ENCODE data around the gene ELOVL5. TPM values are rescaled to one million over a fixed set of nuclear protein-coding genes. Genes with fewer than 3 reads are reported as not detected.
"Not testable (repeated sequence)": the region's sequence is repeated elsewhere in the genome, so short reads cannot be mapped to it uniquely, and the experiment has no call there.

The ELOVL5 gene
- total and polyA plus RNA-seq, 2 donors (not counting 1 experiment from before 2014, with no cell fraction given): 128 to 144 TPM

DNA sequence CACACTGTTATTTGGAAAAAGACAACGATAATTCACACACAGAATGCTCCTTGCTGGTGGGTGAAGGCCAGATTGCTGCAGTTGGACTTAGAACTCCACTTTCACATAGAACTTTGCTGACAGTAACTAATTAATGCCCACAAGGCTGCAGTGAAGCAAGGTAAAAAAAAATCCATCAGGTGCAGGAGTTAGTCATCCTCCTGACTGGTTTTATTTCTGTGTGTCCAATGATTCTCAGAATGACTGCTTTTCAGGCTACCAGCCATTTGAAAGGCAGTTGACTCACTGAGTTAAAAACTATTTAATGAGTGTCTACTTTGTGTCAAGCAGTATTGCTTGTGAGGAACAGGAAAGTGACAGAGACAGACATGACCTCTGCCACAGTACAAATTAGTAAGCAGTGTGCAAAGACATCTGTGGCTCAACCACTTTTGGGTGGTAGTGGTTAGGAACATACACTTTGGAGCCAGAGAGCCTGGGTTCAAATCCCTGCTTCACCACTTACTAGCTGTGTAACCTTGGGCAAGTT lies 41.9 kb downstream of the ELOVL5 start:
- peak overlapping the region; percentile 12 to 86 for H3K27ac ChIP-seq (ENCODE audit: low read length in 2 of 2)
- H3K4me1 ChIP-seq (ENCODE audit: control insufficient read depth in 2 of 2, insufficient read depth in 2 of 2, low read length in 2 of 2): peaks cover 73 to 77% of the 10 kb centered on the region in 2 donors
- H3K27me3 ChIP-seq (replicated peaks in 1 of 4; ENCODE audit: control extremely low read depth in 1 of 4, control insufficient read depth in 3 of 4, insufficient read depth in 4 of 4, low read length in 3 of 4): no peaks in the 10 kb centered on the region
- H3K27ac Mint-ChIP-seq: peak overlapping the region; percentile 82
- DNase-seq (no peak), ATAC-seq (ENCODE audit: low read depth) (peak; percentile 10)
- peaks cover 81% of the 10 kb centered on the region for H3K4me1 Mint-ChIP-seq
- no peaks in the 10 kb centered on the region for H3K9me3 Mint-ChIP-seq (ENCODE audit: insufficient read depth)
- H3K36me3 ChIP-seq (replicated peaks in 1 of 2; ENCODE audit: control extremely low read depth in 1 of 2, control insufficient read depth in 1 of 2, extremely low read depth in 1 of 2, insufficient read depth in 2 of 2, low read length in 1 of 2): peaks cover 3 to 7% of the 10 kb centered on the region in 2 experiments
- H3K9ac ChIP-seq (ENCODE audit: low read length): no peak overlapping the region
- no CpG with 5 or more reads among the region's 1 CpG for whole genome bisulfite sequencing (ENCODE audit: insufficient coverage)
- ChIA-PET CTCF (interaction anchor here (0.8 to 1.7 kb wide), 2 partner anchors 13 to 41 kb away, joined by 3 to 5 read pairs; no protein-coding TSS in a partner anchor), POLR2A (interaction anchor here (0.5 kb wide), 1 partner anchor 142 kb away, joined by 4 read pairs; no protein-coding TSS in a partner anchor)
- peaks cover 87% of the 10 kb centered on the region for H3K79me2 ChIP-seq (ENCODE audit: control insufficient read depth, insufficient read depth, low read length)
- H3K4me3 Mint-ChIP-seq: peak overlapping the region; percentile 55
- no peaks in the 10 kb centered on the region for H3K27me3 Mint-ChIP-seq
- no peaks in the 10 kb centered on the region for H3K9me3 ChIP-seq (ENCODE audit: control extremely low read depth in 1 of 3, control insufficient read depth in 2 of 3, insufficient read depth in 1 of 3, low read length in 2 of 3)
- H4K20me1 ChIP-seq (ENCODE audit: control insufficient read depth, insufficient read depth, low read length, poor library complexity, severe bottlenecking): peaks cover 53% of the 10 kb centered on the region
- TF ChIP-seq EZH2 (IDR thresholded peaks at IDR 0.05; ENCODE audit: borderline replicate concordance, insufficient read depth, low read depth, low read length, poor library complexity, severe bottlenecking): no peak
- TF ChIP-seq, protein P1, sequence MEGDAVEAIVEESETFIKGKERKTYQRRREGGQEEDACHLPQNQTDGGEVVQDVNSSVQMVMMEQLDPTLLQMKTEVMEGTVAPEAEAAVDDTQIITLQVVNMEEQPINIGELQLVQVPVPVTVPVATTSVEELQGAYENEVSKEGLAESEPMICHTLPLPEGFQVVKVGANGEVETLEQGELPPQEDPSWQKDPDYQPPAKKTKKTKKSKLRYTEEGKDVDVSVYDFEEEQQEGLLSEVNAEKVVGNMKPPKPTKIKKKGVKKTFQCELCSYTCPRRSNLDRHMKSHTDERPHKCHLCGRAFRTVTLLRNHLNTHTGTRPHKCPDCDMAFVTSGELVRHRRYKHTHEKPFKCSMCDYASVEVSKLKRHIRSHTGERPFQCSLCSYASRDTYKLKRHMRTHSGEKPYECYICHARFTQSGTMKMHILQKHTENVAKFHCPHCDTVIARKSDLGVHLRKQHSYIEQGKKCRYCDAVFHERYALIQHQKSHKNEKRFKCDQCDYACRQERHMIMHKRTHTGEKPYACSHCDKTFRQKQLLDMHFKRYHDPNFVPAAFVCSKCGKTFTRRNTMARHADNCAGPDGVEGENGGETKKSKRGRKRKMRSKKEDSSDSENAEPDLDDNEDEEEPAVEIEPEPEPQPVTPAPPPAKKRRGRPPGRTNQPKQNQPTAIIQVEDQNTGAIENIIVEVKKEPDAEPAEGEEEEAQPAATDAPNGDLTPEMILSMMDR (IDR thresholded peaks at IDR 0.05): no peak
- peak overlapping the region; percentile 33 for H3K4me2 ChIP-seq (replicated peaks; ENCODE audit: low read depth, low read length, poor library complexity, severe bottlenecking)
- H2AFZ ChIP-seq (ENCODE audit: insufficient read depth, low read depth, low read length, poor library complexity, severe bottlenecking): no peak overlapping the region
- intact Hi-C loops (cut with micrococcal nuclease): loop anchor here (2.0 kb wide), 1 partner anchor 36 kb away; no protein-coding TSS in a partner anchor
- H3K4me3 ChIP-seq (ENCODE audit: control extremely low read depth in 1 of 5, extremely low read depth in 1 of 5, insufficient read depth in 1 of 5, low read depth in 2 of 5, low read length in 4 of 5): peak overlapping the region in 1 of 5 experiments; percentile 13

DNA sequence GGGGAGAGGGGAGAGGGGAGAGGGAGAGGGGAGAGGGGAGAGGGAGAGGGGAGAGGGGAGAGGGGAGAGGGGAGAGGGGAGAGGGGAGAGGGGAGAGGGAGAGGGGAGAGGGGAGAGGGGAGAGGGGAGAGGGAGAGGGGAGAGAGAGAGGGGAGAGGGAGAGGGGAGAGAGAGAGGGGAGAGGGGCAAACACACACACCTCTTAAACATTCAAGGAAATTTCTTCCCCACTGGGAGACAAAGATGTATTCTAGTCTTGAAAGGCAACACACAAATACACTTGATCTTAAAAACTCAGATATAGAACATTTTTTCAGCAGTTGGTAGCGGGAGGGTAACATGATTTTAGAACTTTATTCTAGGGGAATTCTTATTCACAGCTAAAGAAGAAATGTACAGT lies 42.5 kb downstream of the ELOVL5 start:
- H3K9me3 Mint-ChIP-seq (ENCODE audit: insufficient read depth); H3K4me2 ChIP-seq (replicated peaks; ENCODE audit: low read depth, low read length, poor library complexity, severe bottlenecking); H3K9me3 ChIP-seq (ENCODE audit: control extremely low read depth in 1 of 3, control insufficient read depth in 2 of 3, insufficient read depth in 1 of 3, low read length in 2 of 3); H3K36me3 ChIP-seq (replicated peaks in 1 of 2; ENCODE audit: control extremely low read depth in 1 of 2, control insufficient read depth in 1 of 2, extremely low read depth in 1 of 2, insufficient read depth in 2 of 2, low read length in 1 of 2); H3K27me3 Mint-ChIP-seq; ATAC-seq (ENCODE audit: low read depth); H2AFZ ChIP-seq (ENCODE audit: insufficient read depth, low read depth, low read length, poor library complexity, severe bottlenecking); DNase-seq; H3K4me3 ChIP-seq (ENCODE audit: control extremely low read depth in 1 of 5, extremely low read depth in 1 of 5, insufficient read depth in 1 of 5, low read depth in 2 of 5, low read length in 4 of 5); H3K27me3 ChIP-seq (replicated peaks in 1 of 4; ENCODE audit: control extremely low read depth in 1 of 4, control insufficient read depth in 3 of 4, insufficient read depth in 4 of 4, low read length in 3 of 4); POLR2A ChIA-PET; H3K9ac ChIP-seq (ENCODE audit: low read length): not testable (repeated sequence)
- Histone ChIP-seq H3K27ac (ENCODE audit: low read length in 2 of 2) (peak overlapping the region; percentile 12 to 86), H3K4me1 (ENCODE audit: control insufficient read depth in 2 of 2, insufficient read depth in 2 of 2, low read length in 2 of 2) (peaks cover 76 to 77% of the 10 kb centered on the region in 2 donors), H4K20me1 (ENCODE audit: control insufficient read depth, insufficient read depth, low read length, poor library complexity, severe bottlenecking) (peaks cover 53% of the 10 kb centered on the region), H3K79me2 (ENCODE audit: control insufficient read depth, insufficient read depth, low read length) (peaks cover 87% of the 10 kb centered on the region)
- Mint-ChIP-seq H3K4me3 (peak overlapping the region; percentile 55), H3K27ac (peak overlapping the region; percentile 82), H3K4me1 (peaks cover 84% of the 10 kb centered on the region)
- WGBS (ENCODE audit: insufficient coverage): no CpG with 5 or more reads among the region's 1 CpG
- CTCF ChIA-PET: interaction anchor here (1.7 kb wide), 1 partner anchor 12 kb away, joined by 5 read pairs; no protein-coding TSS in a partner anchor
- intact Hi-C loops (cut with micrococcal nuclease): loop anchor here (2.0 kb wide), 1 partner anchor 37 kb away; no protein-coding TSS in a partner anchor

- H3K9me3 ChIP-seq (ENCODE audit: control extremely low read depth in 1 of 3, control insufficient read depth in 2 of 3, insufficient read depth in 1 of 3, low read length in 2 of 3); H3K27me3 ChIP-seq (replicated peaks in 1 of 4; ENCODE audit: control extremely low read depth in 1 of 4, control insufficient read depth in 3 of 4, insufficient read depth in 4 of 4, low read length in 3 of 4); H3K4me3 ChIP-seq (ENCODE audit: control extremely low read depth in 1 of 5, extremely low read depth in 1 of 5, insufficient read depth in 1 of 5, low read depth in 2 of 5, low read length in 4 of 5); H2AFZ ChIP-seq (ENCODE audit: insufficient read depth, low read depth, low read length, poor library complexity, severe bottlenecking); H3K36me3 ChIP-seq (replicated peaks in 1 of 2; ENCODE audit: control extremely low read depth in 1 of 2, control insufficient read depth in 1 of 2, extremely low read depth in 1 of 2, insufficient read depth in 2 of 2, low read length in 1 of 2); H3K27me3 Mint-ChIP-seq; H3K9ac ChIP-seq (ENCODE audit: low read length); H3K4me3 Mint-ChIP-seq; POLR2A ChIA-PET; H3K27ac Mint-ChIP-seq; DNase-seq; H3K4me2 ChIP-seq (replicated peaks; ENCODE audit: low read depth, low read length, poor library complexity, severe bottlenecking); H3K27ac ChIP-seq (ENCODE audit: low read length in 2 of 2); H3K9me3 Mint-ChIP-seq (ENCODE audit: insufficient read depth); ATAC-seq (ENCODE audit: low read depth); CTCF ChIA-PET: not testable (repeated sequence)
- H3K4me1 ChIP-seq (ENCODE audit: control insufficient read depth in 2 of 2, insufficient read depth in 2 of 2, low read length in 2 of 2): peaks cover 76 to 77% of the 10 kb centered on the region in 2 donors
- peaks cover 84% of the 10 kb centered on the region for H3K4me1 Mint-ChIP-seq
- WGBS (ENCODE audit: insufficient coverage): 93% methylated on average over 6 of the region's 37 CpGs
- H4K20me1 ChIP-seq (ENCODE audit: control insufficient read depth, insufficient read depth, low read length, poor library complexity, severe bottlenecking): peaks cover 53% of the 10 kb centered on the region
- H3K79me2 ChIP-seq (ENCODE audit: control insufficient read depth, insufficient read depth, low read length): peaks cover 87% of the 10 kb centered on the region
- intact Hi-C loops (cut with micrococcal nuclease): loop anchor here (2.0 kb wide), 1 partner anchor 37 kb away; no protein-coding TSS in a partner anchor
Measured at GRCh38 chr6:53305506-53306005, 43.2 kb downstream of the ELOVL5 start.
